GM12878 (cell line): Measurements from ENCODE around the gene ALG12. TPM values are rescaled to one million over a fixed set of nuclear protein-coding genes. Genes with fewer than 3 reads are reported as not detected.

Experiments
- ATAC-seq: fragments of 200-7000 bp; cut with Tn5 transposase; 3 replicates; pipeline ENCODE4 v1.9.1; 2020; ENCODE audit warnings: mild to moderate bottlenecking, moderate library complexity
- BruUV-seq: library from RNA; stranded (reverse); fragments of 400-500 nt; replicated peaks from 2 replicates; lab custom pipeline; 2021; lab: Mats Ljungman, UMichigan
- CTCF ChIA-PET: fragments of 300-600 bp; sonication (Branson Sonifier 250); formaldehyde crosslinking; extraction: SDS; loops from one replicate; lab custom pipeline; 2021; ENCODE audit warnings: inconsistent platforms; lab: Yijun Ruan, JAX
- POLR2A ChIA-PET: fragments of 350-600 bp; formaldehyde crosslinking; extraction: SDS; loops from one replicate; lab custom pipeline; 2021; ENCODE audit warnings: inconsistent platforms; lab: Charles Lee
- RAD21 ChIA-PET: fragments of 300-600 bp; sonication (Branson Sonifier 250); formaldehyde crosslinking; loops from one replicate; lab custom pipeline; 2023; ENCODE audit warnings: antibody characterized with exemption; ENCODE audit not compliant: unreplicated experiment; lab: Charles Lee
- SMC1A ChIA-PET: fragments of 300-600 bp; sonication (Branson Sonifier 250); formaldehyde crosslinking; loops from one replicate; lab custom pipeline; 2023; ENCODE audit not compliant: unreplicated experiment, uncharacterized antibody; lab: Charles Lee
- DNase-seq: peaks from one replicate; pipeline ENCODE4 v3.0.0-alpha.2; 2011; ENCODE audit warnings: low read depth, low spot score
- FAIRE-seq: peaks from 3 replicates; lab custom pipeline; 2011; peaks lifted over from hg19 to GRCh38; lab: Jason Lieb, UNC
- H2AFZ ChIP-seq: 2 replicates; pipeline ENCODE4 v1.6.0; 2011; ENCODE audit warnings: low read depth, low read length, control low read depth; ENCODE audit not compliant: control insufficient read depth
- H3K27ac ChIP-seq: 2 replicates; pipeline ENCODE4 v1.5.1; 2011; ENCODE audit warnings: control low read depth; ENCODE audit not compliant: control insufficient read depth, insufficient read depth
- H3K27me3 ChIP-seq, 2 experiments: replicated peaks in 1 of 2; 2 replicates each; pipeline versions ENCODE4 v1.6.0 to v1.6.1; 2011; ENCODE audit warnings: low read length in 1 of 2; ENCODE audit not compliant: control insufficient read depth in 2 of 2, insufficient read depth in 2 of 2
- H3K36me3 ChIP-seq, 2 experiments: 2 replicates each; pipeline ENCODE4 v1.5.1; 2011; ENCODE audit warnings: low read length in 1 of 2; ENCODE audit not compliant: control insufficient read depth in 2 of 2, insufficient read depth in 2 of 2
- H3K4me1 ChIP-seq: 2 replicates; pipeline ENCODE4 v1.6.1; 2011; ENCODE audit warnings: mild to moderate bottlenecking, low read length, moderate library complexity, mixed read lengths; ENCODE audit not compliant: control insufficient read depth, insufficient read depth
- H3K4me2 ChIP-seq: 2 replicates; pipeline ENCODE4 v1.6.0; 2011; ENCODE audit warnings: control low read depth; ENCODE audit not compliant: control insufficient read depth, insufficient read depth
- H3K4me3 ChIP-seq: fragments of 200-600 bp; sonication (generic); 2 replicates; pipeline ENCODE4 v1.5.1; 2016
- H3K79me2 ChIP-seq: 2 replicates; pipeline ENCODE4 v1.6.0; 2011; ENCODE audit warnings: low read length; ENCODE audit not compliant: control insufficient read depth, insufficient read depth
- H3K9ac ChIP-seq: 2 replicates; pipeline ENCODE4 v1.8.0; 2011; ENCODE audit warnings: low read length, control low read depth, mixed read lengths; ENCODE audit not compliant: control insufficient read depth, insufficient read depth
- H3K9me3 ChIP-seq: replicated peaks from 3 replicates; pipeline ENCODE4 v1.5.1; 2011; ENCODE audit warnings: mild to moderate bottlenecking, low read length; ENCODE audit not compliant: control insufficient read depth, insufficient read depth
- H4K20me1 ChIP-seq: 2 replicates; pipeline ENCODE4 v1.6.0; 2011; ENCODE audit not compliant: control insufficient read depth, insufficient read depth
- KAT2A ChIP-seq: conservative IDR thresholded peaks from 2 replicates; pipeline ENCODE4 v1.6.1; 2011; ENCODE audit warnings: low read depth, low read length; ENCODE audit not compliant: control insufficient read depth
- NFYA ChIP-seq: IDR thresholded peaks from 2 replicates; pipeline ENCODE4 v1.6.1; 2011; ENCODE audit warnings: low read depth, mild to moderate bottlenecking, low read length, improper control_type of control experiment, borderline replicate concordance
- SIN3A ChIP-seq: IDR thresholded peaks from 2 replicates; pipeline ENCODE4 v1.6.1; 2012; ENCODE audit warnings: low read depth, low read length, improper control_type of control experiment
- SKIL ChIP-seq: fragments of 450-650 bp; IDR thresholded peaks from 2 replicates; pipeline ENCODE4 v1.6.1; 2017; ENCODE audit warnings: mild to moderate bottlenecking, low read depth, inconsistent platforms; ENCODE audit not compliant: poor library complexity, severe bottlenecking
- WGBS: methylation state at CpG from one replicate; pipeline ENCODE4 v1.1.6; 2016; ENCODE audit warnings: low lambda C conversion rate; ENCODE audit not compliant: insufficient replicate concordance, insufficient coverage; ENCODE audit errors: missing lambda C conversion rate; 5-methylcytosine and 5-hydroxymethylcytosine counted together
- in situ Hi-C: fragments of 300-500 bp; cut with MboI; formaldehyde crosslinking; loops from 9 replicates; pipeline ENCODE4 v1.14.3; 2018; ENCODE audit warnings: mixed read lengths
- intact Hi-C: fragments of 100-400 bp; cut with micrococcal nuclease; formaldehyde crosslinking; loops from one replicate; pipeline ENCODE4 v1.14.2; 2022; ENCODE audit not compliant: unreplicated experiment
- polyA plus RNA-seq, 11 experiments: library from polyadenylated mRNA; depleted of rRNA in 4 of 11; unstranded in 6 of 11; stranded (reverse) in 5 of 11; fragments of >200 nt; fragmentation: Nextera tagmentation in 4 of 11; fragmentation: Illumina TruSeq in 1 of 11; extraction: Ambion mirVana in 4 of 11; extraction: Trizol in 1 of 11; gene quantifications; 1 replicate in 1 of 11; 2 replicates in 10 of 11; pipeline versions ENCODE4 v1.2.1 to v1.2.3, GENCODE V29; 2011 to 2016; ENCODE audit warnings: inconsistent platforms in 2 of 11, missing spikeins in 2 of 11, low read depth in 1 of 11
- total RNA-seq, 4 experiments: library from RNA; depleted of rRNA in 3 of 4; stranded (reverse); fragments of >200 nt in 3 of 4; fragmentation: Illumina TruSeq in 1 of 4; extraction: Trizol in 1 of 4; gene quantifications; 2 replicates each; pipeline versions ENCODE4 v1.2.1 to v1.2.3, GENCODE V29; 2013 to 2021

ALG12 gene
- total and polyA plus RNA-seq, 10 of the 15 experiments (the other 5 are each of a cell fraction or from before 2014, with no cell fraction given), result 0.22 to 23.4 (median 6.6) TPM

GRCh38 chr22:49947296-49947622 lies 29.0 kb upstream of the ALG12 start:
- H3K27me3 ChIP-seq, result no peaks in the 10 kb centered on the region
- H3K36me3 ChIP-seq, result no peaks in the 10 kb centered on the region
- DNase-seq, result no peak
- no peak overlapping the region for H3K9ac ChIP-seq
- ChIA-PET POLR2A (no interaction called here), CTCF (interaction anchor here (1.2 kb wide), 1 partner anchor 11 kb away, joined by 4 read pairs; no protein-coding TSS in a partner anchor), RAD21 (no interaction called here), SMC1A (no interaction called here)
- no peak for FAIRE-seq
- in situ Hi-C loops, result no loop called here
- peaks cover 4% of the 10 kb centered on the region; the same call in 1 of the 2 replicates for H3K4me1 ChIP-seq
- TF ChIP-seq NFYA (no peak), SKIL (no peak), KAT2A (no peak), SIN3A (no peak)
- intact Hi-C loops, result no loop called here
- no peaks in the 10 kb centered on the region for H4K20me1 ChIP-seq
- 65% methylated on average over 6 of the region's 6 CpGs for WGBS
- no peaks in the 10 kb centered on the region for H3K9me3 ChIP-seq
- H3K4me2 ChIP-seq, result no peak overlapping the region
- H3K27ac ChIP-seq, result no peak overlapping the region
- no peak overlapping the region for H2AFZ ChIP-seq
- no peak for ATAC-seq
- no TSS peak for BruUV-seq
- no peak overlapping the region for H3K4me3 ChIP-seq
- peaks cover 16% of the 10 kb centered on the region for H3K79me2 ChIP-seq
